ENCODE data around the gene HSPE1.

- no peak for TF ChIP-seq CTCF (IDR thresholded peaks at IDR 0.05 in 2 of 3, conservative IDR thresholded peaks at IDR 0.05 in 1 of 3; ENCODE audit: borderline replicate concordance in 1 of 3, insufficient read depth in 1 of 3, low read depth in 2 of 3, low read length in 2 of 3)
- no peak for TF ChIP-seq ZNF274 (IDR thresholded peaks at IDR 0.05; ENCODE audit: low read depth, low read length)
Measured at GRCh38 chr2:197504000-197504399, 3.8 kb downstream of the HSPE1 start.
